Measurements from ENCODE around the gene AHNAK2. TPM values are rescaled to one million over a fixed set of nuclear protein-coding genes. Genes with fewer than 3 reads are reported as not detected.

AHNAK2 gene
- total and polyA plus RNA-seq, 2 of the 13 experiments (the other 11 are each of a cell fraction or from before 2014, with no cell fraction given): 0.11 to 0.18 TPM

GRCh38 chr14:104977681-104978653 lies at the start of gene AHNAK2 (continued):
- TF ChIP-seq SP1 (IDR thresholded peaks at IDR 0.05): no peak
- TF ChIP-seq SP1 (CRISPR knock-in tag; IDR thresholded peaks at IDR 0.05): 0 out of 2 replicates have a peak, but pooled peaks have one; percentile 18
- peak; percentile 52; the same call in 1 of the 2 replicates for TF ChIP-seq ZBTB39 (CRISPR knock-in tag; IDR thresholded peaks at IDR 0.05)
- peak; percentile 52; the same call in 1 of the 2 replicates for TF ChIP-seq KLF12 (CRISPR knock-in tag; IDR thresholded peaks at IDR 0.05; ENCODE audit: borderline replicate concordance)
- peak; percentile 43; the same call in 1 of the 2 replicates for TF ChIP-seq NFYC (CRISPR knock-in tag; IDR thresholded peaks at IDR 0.05)
- TF ChIP-seq HHEX (CRISPR knock-in tag; IDR thresholded peaks at IDR 0.05): no peak
- peak; percentile 70 for TF ChIP-seq NFYB (CRISPR knock-in tag; IDR thresholded peaks at IDR 0.05)
- 0 out of 2 replicates have a peak, but pooled peaks have one; percentile 45 for TF ChIP-seq SP2 (CRISPR knock-in tag; IDR thresholded peaks at IDR 0.05)
- TF ChIP-seq HNRNPH1 (optimal IDR thresholded peaks at IDR 0.05; ENCODE audit: low read depth, low read length): no peak
- TF ChIP-seq SP5 (CRISPR knock-in tag; IDR thresholded peaks at IDR 0.05; ENCODE audit: borderline replicate concordance, low read depth): 0 out of 2 replicates have a peak, but pooled peaks have one; percentile 32
- TF ChIP-seq ZNF407 (CRISPR knock-in tag; IDR thresholded peaks at IDR 0.05; ENCODE audit: not compliant biosample characterization): no peak
- TF ChIP-seq SP140L (CRISPR knock-in tag; IDR thresholded peaks at IDR 0.05; ENCODE audit: borderline replicate concordance): no peak
- TF ChIP-seq ZNF235 (CRISPR knock-in tag; IDR thresholded peaks at IDR 0.05; ENCODE audit: borderline replicate concordance): no peak
- no peak for TF ChIP-seq ZBTB7B (CRISPR knock-in tag; IDR thresholded peaks at IDR 0.05)
- TF ChIP-seq ZBTB37 (CRISPR knock-in tag; IDR thresholded peaks at IDR 0.05): no peak
